Left renal pelvis (tissue), 4 donors: Measurements from ENCODE around the gene MT1X. TPM values are rescaled to one million over a fixed set of nuclear protein-coding genes. Genes with fewer than 3 reads are reported as not detected.
A peak's percentile ranks its signal among the peaks of the same experiment; 100 is the strongest.
"Not testable (repeated sequence)": the region's sequence is repeated elsewhere in the genome, so short reads cannot be mapped to it uniquely, and the experiment has no call there.

Experiments
- DNase-seq, 4 donors: peaks; one replicate each; pipeline ENCODE4 v3.0.0-alpha.2; 2013; ENCODE audit warnings: low read depth in 4 of 4, low spot score in 3 of 4
- polyA plus RNA-seq, 4 donors: library from polyadenylated mRNA; unstranded; fragments of 120-200 nt; gene quantifications; one replicate each; pipeline ENCODE4 v1.2.1, GENCODE V29; 2013; ENCODE audit not compliant: insufficient read length in 4 of 4

MT1X gene
- polyA plus RNA-seq, 4 donors, result 16.7 to 48.4 (median 22.0) TPM

DNA sequence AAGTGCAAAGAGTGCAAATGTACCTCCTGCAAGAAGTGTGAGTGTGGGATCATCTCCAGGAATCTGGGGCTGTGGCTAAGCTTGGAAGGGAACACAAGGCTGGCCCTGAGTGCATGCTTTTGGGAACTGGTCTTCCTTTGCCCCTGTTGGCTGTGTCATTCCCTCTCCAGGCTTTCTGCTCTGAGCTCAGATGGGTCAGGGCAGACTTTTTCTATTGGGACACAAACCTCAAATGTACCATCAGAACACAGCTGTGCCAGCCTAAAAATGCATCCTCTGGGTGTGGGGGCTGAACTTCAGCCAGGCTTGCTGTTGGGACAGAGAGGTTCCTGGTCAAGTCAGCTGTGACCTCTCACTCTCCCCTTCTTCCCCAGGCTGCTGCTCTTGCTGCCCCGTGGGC lies 29.7 kb upstream of the MT1X start:
- no peak for DNase-seq

- no peak for DNase-seq
Observed at GRCh38 chr16:56653218-56653617, 29.1 kb upstream of the MT1X start.

DNA sequence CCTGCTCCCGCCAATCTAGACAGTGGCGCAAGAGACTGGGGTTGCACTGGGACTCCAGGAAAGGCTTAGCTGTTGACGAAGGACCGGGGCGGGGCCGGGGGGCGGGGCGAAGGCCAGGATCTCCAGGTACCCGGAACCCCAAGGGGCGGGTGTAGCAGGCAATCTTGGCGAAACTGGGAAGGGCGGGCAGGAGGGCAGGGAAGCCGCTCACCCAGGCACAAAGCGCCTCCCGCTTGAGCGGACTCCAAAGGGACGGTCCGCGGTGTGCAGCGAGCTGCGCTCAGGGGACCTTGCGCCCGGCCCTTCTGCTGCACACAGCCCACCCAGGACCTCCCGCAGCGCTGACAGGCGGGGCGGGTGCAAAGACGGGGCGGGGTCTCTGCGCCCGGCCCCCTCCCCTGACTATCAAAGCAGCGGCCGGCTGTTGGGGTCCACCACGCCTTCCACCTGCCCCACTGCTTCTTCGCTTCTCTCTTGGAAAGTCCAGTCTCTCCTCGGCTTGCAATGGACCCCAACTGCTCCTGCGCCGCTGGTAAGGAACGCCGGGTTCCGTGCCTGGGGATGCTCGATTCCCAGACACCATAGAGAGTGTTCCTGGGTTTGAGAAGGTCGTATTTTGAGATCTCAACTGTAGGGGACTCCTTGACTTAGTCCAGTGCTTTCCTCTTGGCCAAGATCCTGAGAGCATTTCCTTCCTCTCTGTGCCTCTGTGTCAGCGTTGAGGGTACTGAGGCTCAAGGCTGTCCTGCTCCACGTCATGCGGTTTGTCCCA lies 24.5 kb upstream of the MT1X start, which contains the start of gene MT1F:
Gene MT1F, plus strand, starts transcription at position 405 of the 772 bp plus-strand sequence. Its CDS starts 100 bp downstream, at position 505.
- DNase-seq, result peak in 1 of 4 donors; percentile 48

GRCh38 chr16:56658327-56658875 lies 23.9 kb upstream of the MT1X start:
- DNase-seq, result no peak

DNA sequence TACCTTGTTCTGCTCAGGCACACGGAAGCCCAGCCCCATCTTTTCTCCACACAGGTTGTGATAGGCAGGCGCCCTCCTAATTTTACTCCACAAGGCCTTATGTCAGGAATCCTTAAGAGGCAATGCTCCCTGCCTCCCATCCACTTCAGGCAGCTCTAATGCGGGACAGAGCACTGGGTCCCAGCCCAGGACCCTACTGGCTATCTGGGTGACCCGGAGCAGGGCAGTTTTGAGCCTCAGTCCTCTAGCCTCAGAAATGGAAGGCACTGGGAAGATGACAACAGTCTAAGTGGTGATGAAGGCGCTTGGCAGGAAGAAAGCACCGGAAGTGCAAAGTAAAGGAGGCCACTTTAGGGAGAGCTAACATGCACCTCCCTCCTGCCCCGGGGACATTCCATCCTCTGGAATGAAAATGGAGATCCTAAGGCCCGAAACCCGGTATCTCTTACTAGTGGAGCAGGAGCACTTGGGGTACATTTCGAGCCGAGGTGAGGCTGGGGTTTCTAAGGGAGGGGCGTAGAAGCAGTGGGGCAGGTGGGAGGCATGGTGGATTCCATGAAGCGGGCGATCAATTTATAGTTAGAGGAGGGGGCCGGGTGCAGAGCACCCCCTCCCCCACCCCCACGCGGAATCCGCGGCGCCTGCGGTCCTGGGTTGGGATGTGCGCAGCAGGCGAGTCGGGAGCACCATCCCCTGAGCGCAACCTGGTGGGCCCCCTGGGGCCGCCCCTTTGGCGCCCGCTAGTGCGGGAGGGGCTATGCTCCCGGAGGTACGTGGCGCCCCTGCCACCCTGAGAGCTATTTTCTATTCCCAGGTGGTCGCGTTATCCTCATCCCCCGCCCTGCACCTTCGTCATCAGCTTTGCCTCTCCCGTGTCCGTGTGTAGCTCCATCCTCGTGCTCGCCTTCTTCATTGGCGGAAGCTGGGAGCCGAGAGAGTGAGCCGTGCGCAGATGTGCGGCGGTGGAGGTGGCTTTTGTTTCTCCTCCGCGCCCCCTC lies 19.6 kb upstream of the MT1X start:
- no peak for DNase-seq

DNA sequence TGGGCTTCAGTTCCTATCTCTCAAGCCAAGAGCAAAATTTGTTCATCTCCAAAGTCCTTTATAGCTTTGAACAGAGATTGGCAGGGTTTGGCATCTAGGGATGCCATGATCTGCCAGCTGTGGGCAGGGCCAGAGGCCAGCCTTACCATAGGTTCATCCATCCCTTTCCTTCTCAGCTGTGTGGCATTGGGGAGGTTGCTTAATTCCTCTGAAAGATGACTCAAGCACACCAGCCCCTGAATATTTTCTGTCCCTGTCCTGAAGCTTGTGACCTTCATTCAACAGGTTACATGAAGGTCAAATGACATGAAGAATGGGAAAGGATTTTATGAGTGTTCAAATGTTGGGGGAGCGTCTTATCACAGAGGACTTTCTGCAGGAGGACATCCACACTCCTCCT lies 17.8 kb upstream of the MT1X start:
- DNase-seq, result no peak

DNA sequence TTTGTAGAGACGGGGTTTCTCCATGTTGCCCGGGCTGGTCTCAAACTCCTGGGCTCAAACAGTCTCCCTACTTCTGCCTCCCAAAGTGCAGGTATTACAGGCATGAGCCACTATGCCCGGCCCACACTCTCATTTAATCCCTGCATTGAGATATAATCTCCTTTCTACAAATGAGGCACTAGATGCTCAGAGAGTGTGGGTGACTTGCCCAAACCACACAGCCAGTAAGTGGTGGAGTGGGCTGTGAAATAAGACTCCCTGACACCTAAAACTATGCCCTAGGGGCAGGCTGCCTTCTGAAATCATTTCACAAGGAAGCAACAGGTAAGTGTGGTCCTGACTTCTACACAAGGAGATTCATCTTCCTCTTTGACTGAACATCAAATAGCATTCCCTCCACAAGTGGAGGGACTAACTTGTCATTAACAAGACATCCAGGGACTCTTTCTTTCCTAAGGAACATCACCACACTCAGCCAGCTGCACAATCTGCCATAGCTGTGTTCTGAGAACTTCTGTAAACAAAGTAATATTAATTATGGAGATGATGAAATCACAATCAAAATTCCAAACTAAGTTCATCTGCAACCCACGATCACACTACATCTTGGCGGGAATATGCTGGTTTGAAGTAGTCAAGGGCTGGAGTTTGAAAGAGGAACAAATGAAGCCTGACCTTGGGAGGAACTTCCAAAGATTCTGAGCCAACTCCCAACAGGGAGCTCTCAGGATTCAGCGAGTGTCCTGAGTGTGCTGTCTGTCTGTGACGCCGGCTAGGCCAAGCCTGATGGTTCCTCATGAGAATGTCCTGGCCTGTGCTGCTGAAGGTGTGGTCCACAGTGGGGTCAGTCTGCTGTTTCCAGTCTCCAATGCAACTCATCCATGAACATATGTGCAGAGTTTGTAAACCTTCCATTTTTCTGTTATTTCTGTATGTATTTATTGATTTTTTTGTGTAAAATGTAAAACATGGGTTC lies 16.7 kb upstream of the MT1X start:
- not testable (repeated sequence) for DNase-seq

- no peak for DNase-seq
Observed at GRCh38 chr16:56667581-56668571, 14.4 kb upstream of the MT1X start, which contains the start of gene MT1G. Gene MT1G (minus strand): TSS chr16:56668065. CDS start chr16:56667993, 72 bp downstream.

- no peak for DNase-seq
Observed at GRCh38 chr16:56669005-56669839, 13.0 kb upstream of the MT1X start, which contains the start of gene MT1H. Gene MT1H (plus strand): TSS chr16:56669814. CDS start chr16:56669885, 71 bp downstream.

DNA sequence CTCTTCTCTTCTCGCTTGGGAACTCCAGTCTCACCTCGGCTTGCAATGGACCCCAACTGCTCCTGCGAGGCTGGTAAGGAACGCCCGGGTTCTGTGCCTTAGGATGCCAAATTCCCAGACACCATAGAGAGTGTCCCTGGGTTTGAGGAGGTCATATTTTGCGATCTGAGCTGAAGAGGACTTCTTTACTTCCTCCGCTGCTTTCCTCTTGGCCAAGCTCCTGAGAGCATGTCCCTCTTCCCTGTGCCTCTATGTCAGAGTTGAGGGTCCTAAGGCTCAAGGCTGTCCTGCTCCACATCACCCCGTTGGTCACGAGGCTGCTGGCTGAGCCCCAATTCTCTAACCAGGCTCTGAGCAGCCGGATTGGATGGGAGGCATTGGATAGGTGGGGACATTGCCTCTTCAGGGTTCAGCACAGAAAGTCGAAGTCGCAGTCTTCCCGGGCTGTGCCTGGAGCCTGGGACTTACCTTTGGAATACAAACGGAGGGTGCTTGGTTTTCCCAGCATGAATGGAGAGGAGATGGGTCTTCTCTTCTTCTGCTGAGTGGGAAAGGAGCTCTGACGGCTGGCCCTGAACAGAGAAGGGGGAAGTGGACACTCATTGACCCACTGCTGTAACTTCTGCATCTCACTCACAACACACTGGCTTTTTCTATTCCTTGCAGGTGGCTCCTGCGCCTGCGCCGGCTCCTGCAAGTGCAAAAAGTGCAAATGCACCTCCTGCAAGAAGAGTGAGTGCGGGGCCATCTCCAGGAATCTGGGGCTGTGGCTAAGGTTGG lies 12.2 kb upstream of the MT1X start:
- no peak for DNase-seq

DNA sequence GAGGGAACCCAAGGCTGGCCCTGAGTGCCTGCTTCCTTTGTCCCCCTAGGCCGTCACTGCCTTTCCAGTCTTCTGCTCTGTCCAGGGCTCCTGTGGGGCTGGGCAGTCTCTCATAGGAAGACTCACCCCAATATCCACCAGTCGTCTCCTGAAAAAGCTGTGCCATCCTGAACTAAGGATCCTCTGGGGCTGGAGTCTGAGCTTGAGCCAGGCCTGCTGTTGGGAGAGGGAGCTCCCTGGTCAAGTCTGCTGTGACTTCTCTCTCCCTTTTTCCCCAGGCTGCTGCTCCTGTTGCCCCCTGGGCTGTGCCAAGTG lies 11.7 kb upstream of the MT1X start:
- DNase-seq, result no peak

DNA sequence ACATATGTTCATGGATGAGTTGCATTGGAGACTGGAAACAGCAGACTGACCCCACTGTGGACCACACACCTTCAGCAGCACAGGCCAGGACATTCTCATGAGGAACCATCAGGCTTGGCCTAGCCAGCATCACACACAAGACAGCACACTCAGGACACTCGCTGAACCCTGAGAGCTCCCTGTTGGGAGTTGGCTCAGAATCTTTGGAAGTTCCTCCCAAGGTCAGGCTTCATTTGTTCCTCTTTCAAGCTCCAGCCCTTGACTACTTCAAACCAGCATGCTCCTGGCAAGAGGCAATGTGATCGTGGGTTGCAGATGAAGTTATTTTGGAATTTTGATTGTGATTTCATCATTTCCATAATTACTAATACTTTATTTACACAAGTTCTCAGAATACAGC lies 10.6 kb upstream of the MT1X start:
- DNase-seq, result not testable (repeated sequence)

- DNase-seq, result not testable (repeated sequence)
Observed at GRCh38 chr16:56672171-56672570, 10.1 kb upstream of the MT1X start.

DNA sequence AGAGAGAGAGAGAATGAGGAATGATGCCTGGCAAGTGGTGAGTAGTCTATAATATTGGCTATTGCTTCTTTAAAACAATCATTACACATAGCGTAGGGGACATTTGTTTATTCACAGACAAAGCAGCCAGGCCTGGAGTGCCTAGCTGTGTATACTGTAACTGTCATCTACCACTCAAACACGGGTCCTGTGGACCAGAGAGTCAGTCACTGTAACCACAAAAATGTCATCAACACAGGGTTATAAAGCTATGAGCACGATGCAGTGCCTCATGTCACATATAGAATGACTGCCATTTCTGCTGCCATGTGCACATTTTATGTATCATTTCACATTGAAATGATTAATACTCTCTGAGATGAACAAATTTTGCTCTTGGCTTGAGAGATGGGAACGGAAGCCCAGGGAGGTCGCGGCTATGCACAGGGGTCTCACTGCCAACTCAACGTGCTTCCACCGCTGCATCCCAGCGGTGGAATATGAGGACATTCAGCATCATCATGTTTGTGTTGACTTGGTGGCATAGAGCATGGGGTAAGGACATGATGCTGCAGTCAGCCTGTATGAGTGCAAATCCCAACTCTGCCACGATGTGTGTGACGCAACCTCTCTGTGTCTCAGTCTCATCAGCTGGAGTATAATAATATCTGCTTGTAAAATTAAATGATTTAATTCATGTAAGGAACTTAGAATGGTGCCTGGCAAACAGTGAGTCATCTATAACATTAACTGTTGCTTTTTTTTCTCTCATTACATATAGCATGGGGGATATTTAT lies 9.3 kb upstream of the MT1X start:
- no peak for DNase-seq

- no peak for DNase-seq
Observed at GRCh38 chr16:56673921-56674320, 8.3 kb upstream of the MT1X start.

DNA sequence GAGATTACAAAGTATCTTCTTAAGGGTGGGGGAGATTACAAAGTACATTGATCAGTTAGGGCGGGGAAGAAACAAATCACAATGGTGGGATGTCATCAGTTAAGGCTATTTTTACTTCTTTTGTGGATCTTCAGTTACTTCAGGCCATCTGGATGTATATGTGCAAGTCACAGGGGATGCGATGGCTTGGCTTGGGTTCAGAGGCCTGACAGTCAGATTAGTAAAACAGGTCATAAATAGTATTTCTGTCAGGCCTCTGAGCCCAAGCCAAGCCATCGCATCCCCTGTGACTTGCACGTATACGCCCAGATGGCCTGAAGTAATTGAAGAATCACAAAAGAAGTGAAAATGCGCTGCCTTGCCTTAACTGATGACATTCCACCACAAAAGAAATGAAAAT lies 7.7 kb upstream of the MT1X start:
- not testable (repeated sequence) for DNase-seq
